Measurements from ENCODE around the gene DLGAP5.

The DLGAP5 gene

GRCh38 chr14:55191203-55192053 lies at the start of gene DLGAP5:
Gene DLGAP5, minus strand, starts transcription at chr14:55191585. Its CDS starts 2,406 bp downstream, at chr14:55189179.
- peak; percentile 68 to 70 for DNase-seq (ENCODE audit: low read depth in 2 of 2)

GRCh38 chr14:55240526-55241178 lies 49.3 kb upstream of the DLGAP5 start:
- no peak for DNase-seq (ENCODE audit: low read depth in 2 of 2)

- DNase-seq (ENCODE audit: low read depth in 2 of 2): no peak
These were observed 47.9 kb upstream of the DLGAP5 start for GRCh38 chr14:55239320-55239719.

- no peak for DNase-seq (ENCODE audit: low read depth in 2 of 2)
These were observed 46.8 kb upstream of the DLGAP5 start for GRCh38 chr14:55238019-55238680.

GRCh38 chr14:55233591-55233990 lies 42.2 kb upstream of the DLGAP5 start:
- DNase-seq (ENCODE audit: low read depth in 2 of 2): no peak

- DNase-seq (ENCODE audit: low read depth in 2 of 2): no peak
These were observed 36.9 kb upstream of the DLGAP5 start for GRCh38 chr14:55228261-55228660.

- no peak for DNase-seq (ENCODE audit: low read depth in 2 of 2)
These were observed 32.0 kb upstream of the DLGAP5 start for GRCh38 chr14:55223364-55223763.

- DNase-seq (ENCODE audit: low read depth in 2 of 2): no peak
These were observed 30.6 kb upstream of the DLGAP5 start for GRCh38 chr14:55221968-55222367.

- DNase-seq (ENCODE audit: low read depth in 2 of 2): no peak
These were observed 29.8 kb upstream of the DLGAP5 start for GRCh38 chr14:55221186-55221585.

GRCh38 chr14:55220230-55220629 lies 28.8 kb upstream of the DLGAP5 start:
- DNase-seq (ENCODE audit: low read depth in 2 of 2): no peak

- no peak for DNase-seq (ENCODE audit: low read depth in 2 of 2)
These were observed 21.2 kb upstream of the DLGAP5 start for GRCh38 chr14:55212634-55213033.

GRCh38 chr14:55207832-55208231 lies 16.4 kb upstream of the DLGAP5 start:
- DNase-seq (ENCODE audit: low read depth in 2 of 2): no peak

- no peak for DNase-seq (ENCODE audit: low read depth in 2 of 2)
These were observed 14.8 kb upstream of the DLGAP5 start for GRCh38 chr14:55206175-55206693.

- no peak for DNase-seq (ENCODE audit: low read depth in 2 of 2)
These were observed 10.1 kb upstream of the DLGAP5 start for GRCh38 chr14:55201219-55202101.

GRCh38 chr14:55200651-55201050 lies 9.3 kb upstream of the DLGAP5 start:
- DNase-seq (ENCODE audit: low read depth in 2 of 2): no peak

- no peak for DNase-seq (ENCODE audit: low read depth in 2 of 2)
These were observed 7.4 kb upstream of the DLGAP5 start for GRCh38 chr14:55198749-55199148.

- DNase-seq (ENCODE audit: low read depth in 2 of 2): no peak
These were observed 3.4 kb upstream of the DLGAP5 start for GRCh38 chr14:55194656-55195355.

- DNase-seq (ENCODE audit: low read depth in 2 of 2): no peak
These were observed 753 bp upstream of the DLGAP5 start for GRCh38 chr14:55192054-55192621.

- no peak for DNase-seq (ENCODE audit: low read depth in 2 of 2)
These were observed 531 bp downstream of the DLGAP5 start for GRCh38 chr14:55190906-55191202.

GRCh38 chr14:55188686-55189295 lies 2.6 kb downstream of the DLGAP5 start:
- DNase-seq (ENCODE audit: low read depth in 2 of 2): no peak

Data from stimulated activated CD4-positive, alpha-beta T cell treated with anti-CD3 and anti-CD28 coated beads, Interleukin-1b, Interleukin-23, amount 100 ng/mL, for 1 hour (primary cell).